Endothelial cell (in vitro differentiated cells): ENCODE measurements around the gene AFF2. TPM values are rescaled to one million over a fixed set of nuclear protein-coding genes. Genes with fewer than 3 reads are reported as not detected.

Source experiments
- DNase-seq: peaks from one replicate; pipeline ENCODE4 v3.0.0; 2021; ENCODE audit warnings: low spot score
- H3K27ac Mint-ChIP-seq: one replicate; pipeline ENCODE4 v1.8.0; 2021; ENCODE audit warnings: mixed read lengths, inconsistent platforms; ENCODE audit not compliant: unreplicated experiment
- H3K27me3 Mint-ChIP-seq: one replicate; pipeline ENCODE4 v1.8.0; 2021; ENCODE audit warnings: mild to moderate bottlenecking, moderate library complexity, mixed read lengths, inconsistent platforms; ENCODE audit not compliant: unreplicated experiment
- H3K36me3 Mint-ChIP-seq: one replicate; pipeline ENCODE4 v1.8.0; 2021; ENCODE audit warnings: mild to moderate bottlenecking, low read depth, mixed read lengths, inconsistent platforms; ENCODE audit not compliant: unreplicated experiment
- H3K4me1 Mint-ChIP-seq: one replicate; pipeline ENCODE4 v1.8.0; 2021; ENCODE audit warnings: mild to moderate bottlenecking, mixed read lengths, inconsistent platforms; ENCODE audit not compliant: unreplicated experiment
- H3K4me3 Mint-ChIP-seq: one replicate; pipeline ENCODE4 v1.8.0; 2021; ENCODE audit warnings: mild to moderate bottlenecking, mixed read lengths, inconsistent platforms; ENCODE audit not compliant: unreplicated experiment
- H3K9me3 Mint-ChIP-seq: one replicate; pipeline ENCODE4 v1.8.0; 2021; ENCODE audit warnings: mixed read lengths, inconsistent platforms; ENCODE audit not compliant: unreplicated experiment
- CTCF ChIP-seq: fragments of 200-600 bp; sonication (generic); IDR thresholded peaks from one replicate; pipeline ENCODE4 v1.5.0; 2021; ENCODE audit warnings: antibody characterized with exemption; ENCODE audit not compliant: unreplicated experiment
- total RNA-seq: library from RNA; stranded (reverse); fragmentation: NEBNext Ultra II Directional; extraction: Animal tissue kit (Norgen Biotek cat#: 25700); gene quantifications from one replicate; pipeline ENCODE4 v1.2.1, GENCODE V29; 2021; ENCODE audit not compliant: unreplicated experiment

Gene AFF2
- total RNA-seq, 1 donor from 2014 or later = 9.3 TPM

- Mint-ChIP-seq H3K27ac (no peak overlapping the region), H3K4me3 (no peak overlapping the region), H3K4me1 (no peaks in the 10 kb centered on the region), H3K36me3 (no peaks in the 10 kb centered on the region), H3K27me3 (no peaks in the 10 kb centered on the region), H3K9me3 (no peaks in the 10 kb centered on the region)
- no peak for DNase-seq
- TF ChIP-seq CTCF = no peak
Observed at GRCh38 chrX:148771440-148771839, 271.0 kb downstream of the AFF2 start.

- no peaks in the 10 kb centered on the region for H3K36me3 Mint-ChIP-seq
- no peak overlapping the region for H3K4me3 Mint-ChIP-seq
- peaks cover 4% of the 10 kb centered on the region for H3K9me3 Mint-ChIP-seq
- H3K27me3 Mint-ChIP-seq = no peaks in the 10 kb centered on the region
- DNase-seq = no peak
- H3K27ac Mint-ChIP-seq = no peak overlapping the region
- no peaks in the 10 kb centered on the region for H3K4me1 Mint-ChIP-seq
- no peak for TF ChIP-seq CTCF
Observed at GRCh38 chrX:148774276-148774675, 273.9 kb downstream of the AFF2 start.

GRCh38 chrX:148784137-148784536 lies 283.7 kb downstream of the AFF2 start:
- no peak for DNase-seq
- no peaks in the 10 kb centered on the region for H3K9me3 Mint-ChIP-seq

GRCh38 chrX:148784856-148785255 lies 284.4 kb downstream of the AFF2 start:
- H3K4me3 Mint-ChIP-seq = no peak overlapping the region
- no peaks in the 10 kb centered on the region for H3K4me1 Mint-ChIP-seq
- no peak for DNase-seq
- H3K27me3 Mint-ChIP-seq = no peaks in the 10 kb centered on the region
- no peaks in the 10 kb centered on the region for H3K9me3 Mint-ChIP-seq
- no peak overlapping the region for H3K27ac Mint-ChIP-seq
- TF ChIP-seq CTCF = no peak
- no peaks in the 10 kb centered on the region for H3K36me3 Mint-ChIP-seq

More at GRCh38 chrX:148784137-148784536, 283.7 kb downstream of the AFF2 start:
- no peak overlapping the region for H3K27ac Mint-ChIP-seq
- no peak for TF ChIP-seq CTCF
- no peak overlapping the region for H3K4me3 Mint-ChIP-seq
- no peaks in the 10 kb centered on the region for H3K36me3 Mint-ChIP-seq
- no peaks in the 10 kb centered on the region for H3K27me3 Mint-ChIP-seq
- no peaks in the 10 kb centered on the region for H3K4me1 Mint-ChIP-seq

GRCh38 chrX:148785256-148785655 lies 284.8 kb downstream of the AFF2 start:
- no peak for DNase-seq

More at GRCh38 chrX:148785256-148785655, 284.8 kb downstream of the AFF2 start:
- no peak overlapping the region for H3K27ac Mint-ChIP-seq
- no peaks in the 10 kb centered on the region for H3K27me3 Mint-ChIP-seq
- H3K36me3 Mint-ChIP-seq = no peaks in the 10 kb centered on the region
- no peaks in the 10 kb centered on the region for H3K4me1 Mint-ChIP-seq
- no peaks in the 10 kb centered on the region for H3K9me3 Mint-ChIP-seq
- TF ChIP-seq CTCF = no peak
- no peak overlapping the region for H3K4me3 Mint-ChIP-seq
